KOPT-K1 (cell line): ENCODE measurements around the gene TROAP.

ENCODE experiments used
- H3K27ac ChIP-seq: fragments of 200-600 bp; sonication (generic); 2 replicates; pipeline ENCODE4 v1.5.1; 2016; ENCODE audit warnings: antibody characterized with exemption, mild to moderate bottlenecking, low read depth, low read length; ENCODE audit not compliant: poor library complexity, severe bottlenecking
- H3K36me3 ChIP-seq: fragments of 200-600 bp; sonication (generic); 2 replicates; pipeline ENCODE4 v1.5.1; 2017; ENCODE audit warnings: antibody characterized with exemption, mild to moderate bottlenecking, low read length, moderate library complexity; ENCODE audit not compliant: insufficient read depth
- H3K9me3 ChIP-seq: fragments of 200-600 bp; sonication (generic); 2 replicates; pipeline ENCODE4 v1.5.1; 2017; ENCODE audit warnings: antibody characterized with exemption, low read length, mild to moderate bottlenecking; ENCODE audit not compliant: insufficient read depth, poor library complexity, severe bottlenecking

TROAP gene

GRCh38 chr12:49288412-49288853 is 34.6 kb upstream of the TROAP start:
- Histone ChIP-seq H3K36me3 (no peaks in the 10 kb centered on the region), H3K9me3 (no peaks in the 10 kb centered on the region), H3K27ac (no peak overlapping the region)

GRCh38 chr12:49288922-49289555 is 34.0 kb upstream of the TROAP start:
- H3K9me3 ChIP-seq: no peaks in the 10 kb centered on the region
- no peaks in the 10 kb centered on the region for H3K36me3 ChIP-seq
- no peak overlapping the region for H3K27ac ChIP-seq

GRCh38 chr12:49292729-49293055 is 30.4 kb upstream of the TROAP start:
- Histone ChIP-seq H3K36me3 (no peaks in the 10 kb centered on the region), H3K9me3 (no peaks in the 10 kb centered on the region), H3K27ac (no peak overlapping the region)

GRCh38 chr12:49293056-49293956 is 29.7 kb upstream of the TROAP start:
- H3K36me3 ChIP-seq: no peaks in the 10 kb centered on the region
- H3K9me3 ChIP-seq: no peaks in the 10 kb centered on the region
- no peak overlapping the region for H3K27ac ChIP-seq

GRCh38 chr12:49294086-49294803 is 28.8 kb upstream of the TROAP start:
- Histone ChIP-seq H3K36me3 (no peaks in the 10 kb centered on the region), H3K27ac (no peak overlapping the region), H3K9me3 (no peaks in the 10 kb centered on the region)

GRCh38 chr12:49294804-49295081 is 28.3 kb upstream of the TROAP start:
- no peaks in the 10 kb centered on the region for H3K36me3 ChIP-seq
- H3K9me3 ChIP-seq: no peaks in the 10 kb centered on the region
- no peak overlapping the region for H3K27ac ChIP-seq

GRCh38 chr12:49295082-49295936 is 27.7 kb upstream of the TROAP start, which contains the start of gene PRPH:
TSS of gene PRPH (plus strand) at chr12:49295147. CDS start at chr12:49295201, 54 bp downstream.
- no peaks in the 10 kb centered on the region for H3K9me3 ChIP-seq
- H3K27ac ChIP-seq: no peak within 1 kb of the TSS
- no peaks in the 10 kb centered on the region for H3K36me3 ChIP-seq

GRCh38 chr12:49296034-49296835 is 26.8 kb upstream of the TROAP start:
- Histone ChIP-seq H3K36me3 (no peaks in the 10 kb centered on the region), H3K9me3 (no peaks in the 10 kb centered on the region), H3K27ac (no peak overlapping the region)

- Histone ChIP-seq H3K9me3 (no peaks in the 10 kb centered on the region), H3K36me3 (no peaks in the 10 kb centered on the region), H3K27ac (no peak overlapping the region)
Observed at GRCh38 chr12:49296836-49297694, 26.0 kb upstream of the TROAP start.

- Histone ChIP-seq H3K9me3 (no peaks in the 10 kb centered on the region), H3K36me3 (no peaks in the 10 kb centered on the region), H3K27ac (no peak overlapping the region)
Observed at GRCh38 chr12:49297695-49298060, 25.4 kb upstream of the TROAP start.

GRCh38 chr12:49298160-49298559 is 24.9 kb upstream of the TROAP start:
- no peaks in the 10 kb centered on the region for H3K9me3 ChIP-seq
- H3K36me3 ChIP-seq: no peaks in the 10 kb centered on the region
- H3K27ac ChIP-seq: no peak overlapping the region

GRCh38 chr12:49301760-49302159 is 21.3 kb upstream of the TROAP start:
- Histone ChIP-seq H3K27ac (no peak overlapping the region), H3K9me3 (no peaks in the 10 kb centered on the region), H3K36me3 (no peaks in the 10 kb centered on the region)

GRCh38 chr12:49304161-49304560 is 18.9 kb upstream of the TROAP start:
- Histone ChIP-seq H3K27ac (no peak overlapping the region), H3K9me3 (no peaks in the 10 kb centered on the region), H3K36me3 (no peaks in the 10 kb centered on the region)
